H1 (cell line): ENCODE measurements around the gene WDR3. TPM values are rescaled to one million over a fixed set of nuclear protein-coding genes. Genes with fewer than 3 reads are reported as not detected.

Source experiments
- CTCF ChIA-PET: fragments of 300-600 bp; sonication (Branson Sonifier 250); formaldehyde crosslinking; loops from one replicate; lab custom pipeline; 2021; ENCODE audit not compliant: partially characterized antibody; lab: Charles Lee
- POLR2A ChIA-PET: fragments of 300-600 bp; sonication (Branson Sonifier 250); formaldehyde crosslinking; loops from one replicate; lab custom pipeline; 2021; ENCODE audit warnings: inconsistent platforms; ENCODE audit not compliant: partially characterized antibody; lab: Charles Lee
- DNase-seq, 2 experiments: peaks; one replicate each; pipeline versions ENCODE4 v3.0.0 to v3.0.0-alpha.2; 2010 to 2022; ENCODE audit warnings: low spot score in 2 of 2, low read depth in 1 of 2, mixed read lengths in 1 of 2
- FAIRE-seq: peaks from 2 replicates; lab custom pipeline; 2011; peaks lifted over from hg19 to GRCh38; lab: Jason Lieb, UNC
- H2AFZ ChIP-seq: 2 replicates; pipeline ENCODE4 v1.8.1; 2012; ENCODE audit warnings: low read length, inconsistent platforms
- H2AK5ac ChIP-seq: 2 replicates; pipeline ENCODE4 v1.6.1; 2013; ENCODE audit warnings: low read depth, low read length
- H2BK120ac ChIP-seq: replicated peaks from 2 replicates; pipeline ENCODE3; 2013; ENCODE audit warnings: low read depth, low read length, inconsistent platforms
- H2BK12ac ChIP-seq: 2 replicates; pipeline ENCODE4 v1.6.1; 2013; ENCODE audit warnings: low read depth, low read length
- H2BK15ac ChIP-seq: 2 replicates; pipeline ENCODE4 v1.6.1; 2013; ENCODE audit warnings: low read length
- H2BK20ac ChIP-seq: 2 replicates; pipeline ENCODE4 v1.6.1; 2013; ENCODE audit warnings: low read length
- H2BK5ac ChIP-seq: 2 replicates; pipeline ENCODE4 v1.6.1; 2013; ENCODE audit warnings: low read depth, low read length
- H3K14ac ChIP-seq: 2 replicates; pipeline ENCODE4 v1.6.1; 2013; ENCODE audit warnings: inconsistent platforms; ENCODE audit not compliant: insufficient read length
- H3K18ac ChIP-seq: 2 replicates; pipeline ENCODE4 v1.6.1; 2013; ENCODE audit warnings: low read length; ENCODE audit errors: extremely low read depth
- H3K23ac ChIP-seq: 2 replicates; pipeline ENCODE4 v1.6.1; 2013; ENCODE audit warnings: inconsistent platforms; ENCODE audit not compliant: insufficient read length
- H3K23me2 ChIP-seq: 2 replicates; pipeline ENCODE4 v1.6.1; 2013; ENCODE audit warnings: low read depth, low read length
- H3K27ac ChIP-seq: 2 replicates; pipeline ENCODE4 v1.6.1; 2011; ENCODE audit warnings: low read depth, low read length, inconsistent platforms
- H3K27me3 ChIP-seq, 4 experiments: replicated peaks in 1 of 4; 1 replicate in 1 of 4; 2 replicates in 3 of 4; pipeline versions ENCODE4 v1.6.1 to v1.8.1; 2011 to 2013; ENCODE audit warnings: low read length in 3 of 4, mild to moderate bottlenecking in 3 of 4, inconsistent platforms in 2 of 4, mixed read lengths in 2 of 4, moderate library complexity in 1 of 4; ENCODE audit not compliant: control insufficient read depth in 3 of 4, insufficient read depth in 3 of 4; ENCODE audit errors: extremely low read depth in 1 of 4
- H3K36me3 ChIP-seq, 4 experiments: 2 replicates each; pipeline versions ENCODE4 v1.6.1 to v1.8.1; 2011 to 2013; ENCODE audit warnings: mild to moderate bottlenecking in 4 of 4, low read length in 3 of 4, moderate library complexity in 2 of 4, control low read depth in 1 of 4, inconsistent platforms in 1 of 4; ENCODE audit not compliant: insufficient read depth in 4 of 4, control insufficient read depth in 2 of 4
- H3K4ac ChIP-seq: replicated peaks from 2 replicates; pipeline ENCODE3; 2013; ENCODE audit warnings: low read length, low read depth, mixed read lengths, inconsistent platforms; ENCODE audit not compliant: insufficient read length
- H3K4me1 ChIP-seq, 4 experiments: replicated peaks in 1 of 4; 1 replicate in 1 of 4; 2 replicates in 3 of 4; pipeline versions ENCODE4 v1.6.1 to v1.8.1; 2011 to 2013; ENCODE audit warnings: low read length in 3 of 4, inconsistent platforms in 2 of 4, mixed read lengths in 1 of 4; ENCODE audit not compliant: insufficient read depth in 4 of 4, control insufficient read depth in 3 of 4
- H3K4me2 ChIP-seq, 2 experiments: 2 replicates each; pipeline versions ENCODE4 v1.6.1 to v1.8.1; 2011 to 2013; ENCODE audit warnings: low read depth in 2 of 2, low read length in 2 of 2, control low read depth in 1 of 2, inconsistent platforms in 1 of 2, mild to moderate bottlenecking in 1 of 2; ENCODE audit not compliant: insufficient read depth in 1 of 2
- H3K4me3 ChIP-seq, 4 experiments: fragments of 200-600, 300-600 bp in 1 of 4; sonication (generic), shearing (Covaris generic), sonication (Bioruptor Twin) in 1 of 4; 2 replicates each; pipeline versions ENCODE4 v1.5.1 to v1.8.1; 2011 to 2016; ENCODE audit warnings: low read length in 4 of 4, low read depth in 3 of 4, control low read depth in 2 of 4, inconsistent platforms in 2 of 4, mild to moderate bottlenecking in 2 of 4, mixed read lengths in 1 of 4, moderate library complexity in 1 of 4; ENCODE audit not compliant: insufficient read depth in 2 of 4; ENCODE audit errors: extremely low read depth in 1 of 4
- H3K56ac ChIP-seq: replicated peaks from 2 replicates; pipeline ENCODE3; 2013; ENCODE audit warnings: low read depth, mild to moderate bottlenecking, mixed read lengths, low read length, inconsistent platforms; ENCODE audit not compliant: insufficient read length
- H3K79me1 ChIP-seq: 2 replicates; pipeline ENCODE4 v1.6.1; 2013; ENCODE audit warnings: low read depth, low read length, control low read depth
- H3K79me2 ChIP-seq, 2 experiments: 2 replicates each; pipeline versions ENCODE4 v1.6.1 to v1.8.1; 2012 to 2013; ENCODE audit warnings: low read length in 2 of 2, mild to moderate bottlenecking in 2 of 2, inconsistent platforms in 1 of 2; ENCODE audit not compliant: insufficient read depth in 2 of 2, control insufficient read depth in 1 of 2
- H3K9ac ChIP-seq, 4 experiments: replicated peaks in 1 of 4; 1 replicate in 1 of 4; 2 replicates in 3 of 4; pipeline versions ENCODE4 v1.6.1 to v1.8.1; 2011 to 2013; ENCODE audit warnings: low read depth in 3 of 4, low read length in 3 of 4, control low read depth in 2 of 4, mild to moderate bottlenecking in 2 of 4, moderate library complexity in 2 of 4, inconsistent platforms in 1 of 4; ENCODE audit errors: extremely low read depth in 1 of 4
- H3K9me3 ChIP-seq, 2 experiments: 2 replicates each; pipeline versions ENCODE4 v1.6.1 to v1.8.1; 2012 to 2013; ENCODE audit warnings: mild to moderate bottlenecking in 2 of 2, moderate library complexity in 2 of 2, control low read depth in 1 of 2, inconsistent platforms in 1 of 2, low read depth in 1 of 2, low read length in 1 of 2, mixed read lengths in 1 of 2; ENCODE audit not compliant: insufficient read depth in 2 of 2
- H4K20me1 ChIP-seq, 2 experiments: replicated peaks in 1 of 2; 2 replicates each; pipeline versions ENCODE3 to v1.8.1; 2011 to 2013; ENCODE audit warnings: inconsistent platforms in 2 of 2, low read length in 2 of 2, mild to moderate bottlenecking in 1 of 2; ENCODE audit not compliant: insufficient read depth in 2 of 2, control insufficient read depth in 1 of 2
- H4K5ac ChIP-seq: 2 replicates; pipeline ENCODE4 v1.6.1; 2013; ENCODE audit warnings: low read length, low read depth, mixed read lengths, inconsistent platforms; ENCODE audit not compliant: insufficient read length
- H4K8ac ChIP-seq: 2 replicates; pipeline ENCODE4 v1.8.0; 2013; ENCODE audit warnings: mild to moderate bottlenecking, moderate library complexity, low read length, inconsistent platforms; ENCODE audit not compliant: insufficient read depth; ENCODE audit errors: extremely low read depth
- H4K91ac ChIP-seq: replicated peaks from 2 replicates; pipeline ENCODE3; 2013; ENCODE audit warnings: low read length, mixed read lengths, inconsistent platforms; ENCODE audit not compliant: insufficient read length
- EGR1 ChIP-seq: IDR thresholded peaks from 2 replicates; pipeline ENCODE4 v1.6.1; 2011; ENCODE audit warnings: low read depth, low read length, borderline replicate concordance
- HDAC2 ChIP-seq, 2 experiments: fragments of 300-600 bp in 1 of 2; sonication (generic) in 1 of 2; IDR thresholded peaks; 2 replicates each; pipeline ENCODE4 v1.6.1; 2011 to 2012; ENCODE audit warnings: low read depth in 2 of 2, low read length in 2 of 2, mild to moderate bottlenecking in 2 of 2, moderate library complexity in 2 of 2, borderline replicate concordance in 1 of 2, inconsistent platforms in 1 of 2
- HDAC6 ChIP-seq: IDR thresholded peaks from one replicate; pipeline ENCODE4 v1.7.1; 2012; ENCODE audit warnings: low read depth, mild to moderate bottlenecking, inconsistent platforms, low read length, moderate library complexity
- RXRA ChIP-seq: IDR thresholded peaks from 2 replicates; pipeline ENCODE4 v1.6.1; 2011; ENCODE audit warnings: low read depth, mild to moderate bottlenecking, low read length, moderate library complexity; ENCODE audit not compliant: insufficient read depth
- SUZ12 ChIP-seq: fragments of 200-600 bp; sonication (generic); IDR thresholded peaks from 2 replicates; pipeline ENCODE4 v1.6.1; 2012; ENCODE audit warnings: mild to moderate bottlenecking, inconsistent platforms, low read length, moderate library complexity, mixed read lengths
- TBP ChIP-seq: IDR thresholded peaks from 2 replicates; pipeline ENCODE4 v1.6.1; 2011; ENCODE audit warnings: low read depth, low read length, improper control_type of control experiment
- YY1 ChIP-seq: IDR thresholded peaks from 2 replicates; pipeline ENCODE4 v1.6.1; 2011; ENCODE audit warnings: low read depth, mild to moderate bottlenecking, low read length
- ZNF274 ChIP-seq: IDR thresholded peaks from 2 replicates; pipeline ENCODE4 v1.7.0; 2012; ENCODE audit warnings: low read length, borderline replicate concordance; ENCODE audit errors: extremely low read depth
- WGBS, 2 experiments: shearing (Covaris generic) in 1 of 2; methylation state at CpG; one replicate each; pipeline versions ENCODE4 v1.1.6 to v1.1.7; 2013 to 2015; ENCODE audit warnings: low lambda C conversion rate in 2 of 2, mixed read lengths in 2 of 2, inconsistent platforms in 1 of 2, low coverage in 1 of 2, missing lambda C conversion rate in 1 of 2; ENCODE audit not compliant: insufficient replicate concordance in 2 of 2, insufficient coverage in 1 of 2, insufficient read length in 1 of 2; ENCODE audit errors: extremely low coverage in 1 of 2, missing lambda C conversion rate in 1 of 2; 5-methylcytosine and 5-hydroxymethylcytosine counted together
- long read RNA-seq, 2 experiments: library from RNA in 1 of 2; library from capped mRNA in 1 of 2; stranded (forward); transcript quantifications; one replicate each; pipeline ENCODE4 v2.0.0, GENCODE V29; 2021; ENCODE audit warnings: inconsistent platforms in 1 of 2
- polyA minus RNA-seq, 3 experiments: library from RNA; depleted of rRNA, polyadenylated mRNA; stranded (reverse); fragments of >200 nt; gene quantifications; 1 replicate in 2 of 3; 2 replicates in 1 of 3; pipeline ENCODE4 v1.2.3, GENCODE V29; 2011
- polyA plus RNA-seq, 7 experiments: library from polyadenylated mRNA; depleted of rRNA in 3 of 7; stranded (reverse) in 5 of 7; unstranded in 2 of 7; fragments of >200 nt in 5 of 7; fragments of 200-250 nt in 2 of 7; gene quantifications; 1 replicate in 5 of 7; 2 replicates in 1 of 7; 4 replicates in 1 of 7; pipeline versions ENCODE4 v1.2.1 to v1.2.3, GENCODE V29; 2011 to 2013; ENCODE audit warnings: missing spikeins in 2 of 7, mixed read lengths in 2 of 7
- total RNA-seq: library from RNA; stranded (reverse); fragmentation: NEBNext Ultra II Directional; extraction: Animal tissue kit (Norgen Biotek cat#: 25700); gene quantifications from 2 replicates; pipeline ENCODE4 v1.2.1, GENCODE V29; 2021

The WDR3 gene
- total RNA-seq (62.4 and 67.9 TPM in 2 replicates), polyA plus RNA-seq (2011; rRNA removed) (14.0 and 18.2 TPM in 2 replicates), polyA minus RNA-seq (2011; rRNA and poly(A)+ RNA removed) (79.9 and 117 TPM in 2 replicates)
- 32.2 TPM for polyA plus RNA-seq (2011; cell fraction: cytosol; rRNA removed)
- 12.8 TPM for polyA plus RNA-seq (2011; cell fraction: nucleus; rRNA removed)
- 37.5 to 58.7 TPM (median 51.3 TPM) in 4 replicates for polyA plus RNA-seq (2012, experiment 1 of 2)
- 2.1 TPM for polyA plus RNA-seq (2012, experiment 2 of 2)
- polyA plus RNA-seq (2013, experiment 1 of 2) = 18.0 TPM
- 17.4 TPM for polyA plus RNA-seq (2013, experiment 2 of 2)
- polyA minus RNA-seq (2011; cell fraction: cytosol; rRNA and poly(A)+ RNA removed) = 39.2 TPM
- polyA minus RNA-seq (2011; cell fraction: nucleus; rRNA and poly(A)+ RNA removed) = 32.9 TPM
- long read RNA-seq, experiment 1, full-length matches to known transcripts = 1 of 45 reads
- long read RNA-seq, experiment 1, partial matches to known transcripts = 34 of 45 reads
- long read RNA-seq, experiment 1, other reads (novel, unspliced or antisense) = 10 of 45 reads
- long read RNA-seq, experiment 2, full-length matches to known transcripts = 5 of 21 reads
- long read RNA-seq, experiment 2, partial matches to known transcripts = 10 of 21 reads
- long read RNA-seq, experiment 2, other reads (novel, unspliced or antisense) = 6 of 21 reads

DNA sequence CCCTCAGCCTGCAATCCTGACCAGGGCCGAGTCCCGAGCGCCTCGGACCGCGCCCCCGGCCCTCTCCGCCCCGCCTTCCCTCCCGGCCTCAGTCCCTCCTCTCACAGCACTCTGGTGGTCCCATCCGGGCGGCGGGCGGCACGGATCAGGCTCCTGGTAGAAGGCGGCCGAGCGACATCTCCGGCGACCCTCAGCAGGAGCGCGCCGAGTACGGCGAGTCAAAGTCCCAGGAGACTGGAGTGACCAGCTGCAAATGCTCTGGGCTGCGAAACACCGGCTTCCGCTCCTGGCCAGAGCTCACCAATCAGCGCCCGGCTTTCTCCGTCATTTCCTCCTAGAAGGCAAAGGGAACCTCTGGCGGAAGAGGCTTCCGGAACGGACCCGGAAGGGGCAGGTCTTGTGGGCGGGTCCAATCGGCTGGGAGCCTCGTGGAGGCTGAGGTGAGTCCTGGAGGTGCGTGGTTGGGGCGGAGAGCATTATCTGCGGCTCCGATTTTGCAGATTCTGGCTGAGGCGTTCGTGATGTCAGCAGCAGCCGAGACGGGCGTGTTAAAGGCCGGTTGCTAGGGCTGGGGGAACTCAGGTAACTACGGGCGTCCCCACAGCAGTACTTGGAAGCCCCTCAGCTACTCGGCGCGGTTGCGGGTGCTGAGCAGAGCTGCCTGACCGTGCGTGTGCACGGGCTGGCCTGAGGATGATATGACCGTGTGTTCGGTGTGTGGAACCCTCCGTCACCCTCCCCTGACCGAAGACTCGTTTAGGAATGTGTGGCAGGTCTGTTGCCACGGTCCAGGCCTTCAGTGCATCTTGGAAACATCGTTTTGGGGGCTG, at the start of gene WDR3, which contains the start of gene GDAP2:
WDR3 (plus strand) TSS at position 397 of the 830 bp plus-strand sequence. CDS start 3,581 bp downstream, outside the sequence.
GDAP2 (minus strand) TSS at position 279 of the 830 bp plus-strand sequence. CDS start 9,264 bp downstream, outside the sequence.
- peak; percentile 65 for FAIRE-seq
- CTCF ChIA-PET = interaction anchor here (0.7 to 3.1 kb wide), 6 partner anchors 8 to 1066 kb away, joined by 3 to 14 read pairs (median 4); no protein-coding TSS in a partner anchor
- Histone ChIP-seq H3K18ac (no peak within 1 kb of the TSS; the same call in 1 of the 2 replicates), H3K36me3 (peaks cover 3 to 13% (median 3%) of the 10 kb centered on the region in 4 experiments; a peak in 7 of 8 replicates), H3K23me2 (peaks cover 9% of the 10 kb centered on the region), H3K27ac (no peak within 1 kb of the TSS), H3K4me1 (peaks cover 0 to 8% (median 3%) of the 10 kb centered on the region in 4 experiments; a peak in 4 of 7 replicates), H3K56ac (peak within 1 kb of the TSS; percentile 54), H3K79me2 (peaks cover 25 to 87% of the 10 kb centered on the region in 2 experiments), H3K79me1 (peaks cover 11% of the 10 kb centered on the region), H3K23ac (no peak within 1 kb of the TSS), H2AK5ac (peak within 1 kb of the TSS; percentile 43; the same call in 1 of the 2 replicates), H3K4me2 (peak within 1 kb of the TSS; percentile 92 to 93), H4K8ac (peak within 1 kb of the TSS; percentile 77), H3K14ac (no peak within 1 kb of the TSS), H3K4ac (peak within 1 kb of the TSS; percentile 76), H2AFZ (peak within 1 kb of the TSS; percentile 93), H2BK15ac (no peak within 1 kb of the TSS), H2BK120ac (no peak within 1 kb of the TSS), H4K91ac (peak within 1 kb of the TSS; percentile 11), H3K4me3 (peak within 1 kb of the TSS; percentile 86 to 98 (median 92)), H4K20me1 (peaks cover 9 to 12% of the 10 kb centered on the region in 2 experiments), H4K5ac (peak within 1 kb of the TSS; percentile 4), H2BK5ac (peak within 1 kb of the TSS; percentile 48), H3K9ac (peak within 1 kb of the TSS; percentile 68 to 92 (median 78)), H2BK20ac (no peak within 1 kb of the TSS), H3K9me3 (no peaks in the 10 kb centered on the region), H3K27me3 (no peaks in the 10 kb centered on the region), H2BK12ac (no peak within 1 kb of the TSS)
- POLR2A ChIA-PET = interaction anchor here (1.3 to 2.0 kb wide), 4 partner anchors 14 to 323 kb away, joined by 3 to 7 read pairs (median 4); no protein-coding TSS in a partner anchor
- 1% methylated on average over 33 of the region's 64 CpGs; no CpG with 5 or more reads in 1 of the 2 experiments for WGBS, 2 experiments
- peak; percentile 89 to 92 for DNase-seq
- TF ChIP-seq EGR1 (no peak), ZNF274 (no peak), HDAC6 (no peak), TBP (peak; percentile 74), SUZ12 (no peak), YY1 (no peak), HDAC2 (IDR thresholded peaks at IDR 0.05; ENCODE audit: borderline replicate concordance in 1 of 2, low read depth in 2 of 2, low read length in 2 of 2) (no peak; a peak in 1 of 4 replicates), RXRA (no peak)
